Measurements from ENCODE around the gene CPT1A.
A peak's percentile ranks its signal among the peaks of the same experiment; 100 is the strongest.

Gene CPT1A

GRCh38 chr11:68832476-68833181, 9.1 kb downstream of the CPT1A start:
- no peak for DNase-seq (ENCODE audit: low spot score)
- no peak for TF ChIP-seq CTCF (IDR thresholded peaks at IDR 0.05; ENCODE audit: borderline replicate concordance, control extremely low read depth, extremely low read depth, insufficient read depth, missing control alignments)
- in situ Hi-C loops (cut with MboI; ENCODE audit: low sequenced_read_pairs, unreplicated experiment), result no loop called here

GRCh38 chr11:68831124-68831523, 10.6 kb downstream of the CPT1A start:
- TF ChIP-seq CTCF (IDR thresholded peaks at IDR 0.05; ENCODE audit: borderline replicate concordance, control extremely low read depth, extremely low read depth, insufficient read depth, missing control alignments), result peak; percentile 0
- DNase-seq (ENCODE audit: low spot score), result no peak
- in situ Hi-C loops (cut with MboI; ENCODE audit: low sequenced_read_pairs, unreplicated experiment), result no loop called here

- no peak for TF ChIP-seq CTCF (IDR thresholded peaks at IDR 0.05; ENCODE audit: borderline replicate concordance, control extremely low read depth, extremely low read depth, insufficient read depth, missing control alignments)
- in situ Hi-C loops (cut with MboI; ENCODE audit: low sequenced_read_pairs, unreplicated experiment), result no loop called here
- DNase-seq (ENCODE audit: low spot score), result no peak
These were observed 12.1 kb downstream of the CPT1A start for GRCh38 chr11:68829581-68829980.

- DNase-seq (ENCODE audit: low spot score), result no peak
- no peak for TF ChIP-seq CTCF (IDR thresholded peaks at IDR 0.05; ENCODE audit: borderline replicate concordance, control extremely low read depth, extremely low read depth, insufficient read depth, missing control alignments)
- in situ Hi-C loops (cut with MboI; ENCODE audit: low sequenced_read_pairs, unreplicated experiment), result no loop called here
These were observed 12.8 kb downstream of the CPT1A start for GRCh38 chr11:68828957-68829356.

GRCh38 chr11:68828155-68828931, 13.4 kb downstream of the CPT1A start:
- TF ChIP-seq CTCF (IDR thresholded peaks at IDR 0.05; ENCODE audit: borderline replicate concordance, control extremely low read depth, extremely low read depth, insufficient read depth, missing control alignments), result no peak
- no peak for DNase-seq (ENCODE audit: low spot score)
- in situ Hi-C loops (cut with MboI; ENCODE audit: low sequenced_read_pairs, unreplicated experiment), result no loop called here

- in situ Hi-C loops (cut with MboI; ENCODE audit: low sequenced_read_pairs, unreplicated experiment), result no loop called here
- TF ChIP-seq CTCF (IDR thresholded peaks at IDR 0.05; ENCODE audit: borderline replicate concordance, control extremely low read depth, extremely low read depth, insufficient read depth, missing control alignments), result no peak
These were observed 14.0 kb downstream of the CPT1A start for GRCh38 chr11:68827733-68828132.

More at GRCh38 chr11:68827733-68828132, 14.0 kb downstream of the CPT1A start:
- DNase-seq (ENCODE audit: low spot score), result no peak
